ENCODE results near the gene OR52I1.

Gene OR52I1
- total RNA-seq, result 0 to 0.18 (median 0) reads per million in 9 experiments

- Mint-ChIP-seq H3K27me3 (peaks cover 0 to 3% of the 10 kb centered on the region in 2 donors), H3K4me3 (no peak within 1 kb of the TSS)
These were observed at the start of gene OR52I1 for GRCh38 chr11:4593739-4594138. Gene OR52I1 (plus strand): TSS chr11:4594039. CDS start chr11:4594039, 0 bp downstream.

GRCh38 chr11:4544891-4545290 is 48.9 kb upstream of the OR52I1 start, which contains the start of gene OR52M1:
Gene OR52M1 (plus strand): TSS chr11:4545191. CDS start chr11:4545191, 0 bp downstream.
- DNase-seq, result no peak
- Mint-ChIP-seq H3K27me3 (peaks cover 34 to 54% of the 10 kb centered on the region in 2 donors), H3K4me1 (ENCODE audit: low read depth in 2 of 2) (no peaks in the 10 kb centered on the region), H3K9me3 (no peaks in the 10 kb centered on the region), H3K27ac (no peak within 1 kb of the TSS), H3K36me3 (ENCODE audit: insufficient read depth) (no peaks in the 10 kb centered on the region), H3K4me3 (no peak within 1 kb of the TSS)
- no peak for ATAC-seq (replicated peaks)

More at GRCh38 chr11:4593739-4594138, at the start of gene OR52I1:
- H3K27ac Mint-ChIP-seq, result no peak within 1 kb of the TSS
- H3K36me3 Mint-ChIP-seq (ENCODE audit: insufficient read depth), result peaks cover 4% of the 10 kb centered on the region
- no peaks in the 10 kb centered on the region for H3K9me3 Mint-ChIP-seq
- ATAC-seq (replicated peaks) (no peak), DNase-seq (no peak)
- H3K4me1 Mint-ChIP-seq (ENCODE audit: low read depth in 2 of 2), result peaks cover 0 to 3% of the 10 kb centered on the region in 2 donors

- Mint-ChIP-seq H3K4me1 (ENCODE audit: low read depth in 2 of 2) (no peaks in the 10 kb centered on the region), H3K36me3 (ENCODE audit: insufficient read depth) (no peaks in the 10 kb centered on the region), H3K27me3 (peaks cover 29 to 53% of the 10 kb centered on the region in 2 donors), H3K9me3 (no peaks in the 10 kb centered on the region), H3K27ac (no peak overlapping the region), H3K4me3 (no peak overlapping the region)
- DNase-seq, result no peak
- ATAC-seq (replicated peaks), result no peak
These were observed 47.0 kb upstream of the OR52I1 start for GRCh38 chr11:4546878-4547277.

GRCh38 chr11:4547416-4547815 is 46.4 kb upstream of the OR52I1 start:
- H3K9me3 Mint-ChIP-seq, result no peaks in the 10 kb centered on the region
- no peak overlapping the region for H3K4me3 Mint-ChIP-seq
- no peaks in the 10 kb centered on the region for H3K4me1 Mint-ChIP-seq (ENCODE audit: low read depth in 2 of 2)
- no peak overlapping the region for H3K27ac Mint-ChIP-seq
- no peak for DNase-seq
- no peak for ATAC-seq (replicated peaks)
- H3K36me3 Mint-ChIP-seq (ENCODE audit: insufficient read depth), result no peaks in the 10 kb centered on the region
- H3K27me3 Mint-ChIP-seq, result peaks cover 25 to 52% of the 10 kb centered on the region in 2 donors

- no peaks in the 10 kb centered on the region for H3K36me3 Mint-ChIP-seq (ENCODE audit: insufficient read depth)
- no peak for DNase-seq
- no peak for ATAC-seq (replicated peaks)
These were observed 42.4 kb upstream of the OR52I1 start for GRCh38 chr11:4551346-4551979.

GRCh38 chr11:4559527-4560440 is 34.1 kb upstream of the OR52I1 start:
- Mint-ChIP-seq H3K27ac (no peak overlapping the region), H3K4me1 (ENCODE audit: low read depth in 2 of 2) (no peaks in the 10 kb centered on the region), H3K4me3 (no peak overlapping the region), H3K27me3 (peaks cover 35 to 60% of the 10 kb centered on the region in 2 donors), H3K36me3 (ENCODE audit: insufficient read depth) (no peaks in the 10 kb centered on the region), H3K9me3 (peaks cover 0 to 4% of the 10 kb centered on the region in 2 donors)
- DNase-seq, result no peak
- ATAC-seq (replicated peaks), result no peak

More at GRCh38 chr11:4551346-4551979, 42.4 kb upstream of the OR52I1 start:
- Mint-ChIP-seq H3K27me3 (peaks cover 39 to 66% of the 10 kb centered on the region in 2 donors), H3K9me3 (no peaks in the 10 kb centered on the region), H3K27ac (no peak overlapping the region), H3K4me1 (ENCODE audit: low read depth in 2 of 2) (no peaks in the 10 kb centered on the region), H3K4me3 (no peak overlapping the region)

GRCh38 chr11:4560467-4560866 is 33.4 kb upstream of the OR52I1 start:
- ATAC-seq (replicated peaks) (no peak), DNase-seq (no peak)
- Mint-ChIP-seq H3K27ac (no peak overlapping the region), H3K36me3 (ENCODE audit: insufficient read depth) (no peaks in the 10 kb centered on the region), H3K27me3 (peaks cover 31 to 54% of the 10 kb centered on the region in 2 donors), H3K4me1 (ENCODE audit: low read depth in 2 of 2) (no peaks in the 10 kb centered on the region), H3K9me3 (peaks cover 0 to 4% of the 10 kb centered on the region in 2 donors), H3K4me3 (no peak overlapping the region)

- Mint-ChIP-seq H3K9me3 (peaks cover 0 to 4% of the 10 kb centered on the region in 2 donors), H3K27ac (no peak overlapping the region), H3K4me3 (no peak overlapping the region), H3K4me1 (ENCODE audit: low read depth in 2 of 2) (no peaks in the 10 kb centered on the region), H3K36me3 (ENCODE audit: insufficient read depth) (no peaks in the 10 kb centered on the region), H3K27me3 (peaks cover 27 to 32% of the 10 kb centered on the region in 2 donors)
- no peak for ATAC-seq (replicated peaks)
- DNase-seq, result no peak
These were observed 28.5 kb upstream of the OR52I1 start for GRCh38 chr11:4565371-4565770.

- ATAC-seq (replicated peaks), result no peak
- H3K4me3 Mint-ChIP-seq, result no peak overlapping the region
- peaks cover 0 to under 1% of the 10 kb centered on the region in 2 donors for H3K9me3 Mint-ChIP-seq
- H3K4me1 Mint-ChIP-seq (ENCODE audit: low read depth in 2 of 2), result no peaks in the 10 kb centered on the region
- no peak overlapping the region for H3K27ac Mint-ChIP-seq
- no peaks in the 10 kb centered on the region for H3K36me3 Mint-ChIP-seq (ENCODE audit: insufficient read depth)
- no peak for DNase-seq
- H3K27me3 Mint-ChIP-seq, result peaks cover 11 to 23% of the 10 kb centered on the region in 2 donors
These were observed 24.8 kb upstream of the OR52I1 start for GRCh38 chr11:4569075-4569474.

GRCh38 chr11:4576880-4577279 is 17.0 kb upstream of the OR52I1 start:
- no peaks in the 10 kb centered on the region for H3K36me3 Mint-ChIP-seq (ENCODE audit: insufficient read depth)
- H3K27me3 Mint-ChIP-seq, result peaks cover 56 to 75% of the 10 kb centered on the region in 2 donors
- no peak overlapping the region for H3K27ac Mint-ChIP-seq
- DNase-seq, result no peak
- no peaks in the 10 kb centered on the region for H3K4me1 Mint-ChIP-seq (ENCODE audit: low read depth in 2 of 2)
- ATAC-seq (replicated peaks), result no peak
- H3K4me3 Mint-ChIP-seq, result no peak overlapping the region
- no peaks in the 10 kb centered on the region for H3K9me3 Mint-ChIP-seq

- Mint-ChIP-seq H3K4me1 (ENCODE audit: low read depth in 2 of 2) (no peaks in the 10 kb centered on the region), H3K4me3 (no peak overlapping the region), H3K9me3 (no peaks in the 10 kb centered on the region), H3K27me3 (peaks cover 59 to 84% of the 10 kb centered on the region in 2 donors), H3K36me3 (ENCODE audit: insufficient read depth) (no peaks in the 10 kb centered on the region), H3K27ac (no peak overlapping the region)
- ATAC-seq (replicated peaks) (no peak), DNase-seq (no peak)
These were observed 16.1 kb upstream of the OR52I1 start for GRCh38 chr11:4577761-4578160.

- Mint-ChIP-seq H3K36me3 (ENCODE audit: insufficient read depth) (no peaks in the 10 kb centered on the region), H3K9me3 (no peaks in the 10 kb centered on the region), H3K4me1 (ENCODE audit: low read depth in 2 of 2) (no peaks in the 10 kb centered on the region), H3K27ac (no peak overlapping the region), H3K27me3 (peaks cover 63 to 91% of the 10 kb centered on the region in 2 donors), H3K4me3 (no peak overlapping the region)
- DNase-seq (no peak), ATAC-seq (replicated peaks) (no peak)
These were observed 15.2 kb upstream of the OR52I1 start for GRCh38 chr11:4578624-4579023.

- H3K27me3 Mint-ChIP-seq, result peaks cover 72 to 88% of the 10 kb centered on the region in 2 donors
- H3K36me3 Mint-ChIP-seq (ENCODE audit: insufficient read depth), result no peaks in the 10 kb centered on the region
- no peak overlapping the region for H3K4me3 Mint-ChIP-seq
- DNase-seq (no peak), ATAC-seq (replicated peaks) (no peak)
- H3K27ac Mint-ChIP-seq, result no peak overlapping the region
- no peaks in the 10 kb centered on the region for H3K4me1 Mint-ChIP-seq (ENCODE audit: low read depth in 2 of 2)
- H3K9me3 Mint-ChIP-seq, result no peaks in the 10 kb centered on the region
These were observed 13.7 kb upstream of the OR52I1 start for GRCh38 chr11:4580124-4580523.

All from effector memory CD8-positive, alpha-beta T cell (primary cell).